GM12873 (cell line): ENCODE measurements around the gene CCL1.

Source experiments
- CTCF ChIP-seq: IDR thresholded peaks from 2 replicates; pipeline ENCODE4 v1.5.1; 2012; ENCODE audit warnings: low read depth, mild to moderate bottlenecking, moderate library complexity, low read length, control low read depth; ENCODE audit not compliant: insufficient read depth; ENCODE audit errors: missing control alignments

CCL1 gene

DNA sequence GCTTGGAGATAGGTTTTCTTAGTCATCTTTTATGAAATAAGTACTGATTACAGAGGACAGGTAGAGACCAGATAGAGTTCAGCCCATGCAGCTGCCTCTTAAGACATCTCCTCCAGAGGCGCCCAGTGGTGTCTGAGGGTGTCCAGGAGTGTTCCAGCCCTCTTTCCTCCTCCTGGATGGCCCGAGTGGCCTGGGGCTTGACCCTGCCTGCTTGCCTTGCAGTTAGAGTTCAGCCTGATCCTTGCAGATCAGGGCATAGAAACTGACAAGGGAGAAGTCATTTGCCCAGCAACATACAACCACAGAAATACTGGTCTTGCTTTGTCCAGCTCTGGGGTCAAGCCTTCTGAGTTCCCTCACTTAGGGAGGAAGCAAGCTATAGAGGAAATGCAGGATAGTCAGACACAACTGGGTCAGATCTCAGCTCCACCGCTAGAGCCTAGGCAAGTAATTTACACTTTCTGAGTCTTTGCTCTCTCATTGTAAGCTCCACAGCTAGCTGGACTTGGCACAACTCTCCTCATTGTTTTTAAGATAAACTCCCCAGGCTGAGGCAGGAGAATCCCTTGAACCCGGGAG lies 3.6 kb upstream of the CCL1 start:
- TF ChIP-seq CTCF = no peak

DNA sequence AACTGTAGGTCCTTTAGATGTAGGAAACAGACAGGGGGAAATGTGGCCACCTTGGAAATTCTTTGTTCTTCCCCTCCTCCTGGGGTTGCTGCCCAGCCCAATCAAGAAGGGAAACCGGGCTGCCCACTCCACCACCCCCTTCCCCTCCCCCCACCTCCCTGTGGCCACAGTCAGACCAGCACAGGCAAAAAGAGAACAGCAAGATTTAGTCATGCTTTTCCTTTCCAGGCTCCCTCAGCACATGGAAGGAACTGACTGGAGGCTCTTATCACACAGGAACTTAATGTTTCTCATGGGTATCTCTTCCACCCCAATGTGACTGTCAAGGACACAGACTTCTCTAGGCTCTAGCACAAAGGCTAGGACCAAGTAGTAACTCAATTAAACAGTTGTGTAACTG lies 3.0 kb upstream of the CCL1 start:
- no peak for TF ChIP-seq CTCF

DNA sequence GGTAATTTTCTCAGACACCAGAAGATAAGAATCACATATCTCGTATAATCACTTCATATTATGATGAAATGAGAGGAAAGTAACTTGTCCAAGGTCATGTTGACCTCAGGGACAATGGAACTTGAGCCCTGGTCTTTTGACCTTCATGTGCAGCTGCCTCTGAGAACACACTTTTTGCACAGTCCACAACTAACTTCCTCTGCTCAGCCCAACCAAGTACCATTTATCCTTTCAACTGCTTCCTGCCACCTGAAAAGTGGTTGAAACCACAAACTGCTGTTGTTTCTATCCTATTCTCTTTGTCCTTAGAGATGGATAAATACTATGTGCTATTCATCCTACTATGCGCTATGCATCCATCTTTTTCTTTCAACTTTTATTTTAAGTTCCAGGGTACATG lies 2.3 kb upstream of the CCL1 start:
- no peak for TF ChIP-seq CTCF

- TF ChIP-seq CTCF = no peak
These were observed 1.7 kb upstream of the CCL1 start for GRCh38 chr17:34364751-34365150.

DNA sequence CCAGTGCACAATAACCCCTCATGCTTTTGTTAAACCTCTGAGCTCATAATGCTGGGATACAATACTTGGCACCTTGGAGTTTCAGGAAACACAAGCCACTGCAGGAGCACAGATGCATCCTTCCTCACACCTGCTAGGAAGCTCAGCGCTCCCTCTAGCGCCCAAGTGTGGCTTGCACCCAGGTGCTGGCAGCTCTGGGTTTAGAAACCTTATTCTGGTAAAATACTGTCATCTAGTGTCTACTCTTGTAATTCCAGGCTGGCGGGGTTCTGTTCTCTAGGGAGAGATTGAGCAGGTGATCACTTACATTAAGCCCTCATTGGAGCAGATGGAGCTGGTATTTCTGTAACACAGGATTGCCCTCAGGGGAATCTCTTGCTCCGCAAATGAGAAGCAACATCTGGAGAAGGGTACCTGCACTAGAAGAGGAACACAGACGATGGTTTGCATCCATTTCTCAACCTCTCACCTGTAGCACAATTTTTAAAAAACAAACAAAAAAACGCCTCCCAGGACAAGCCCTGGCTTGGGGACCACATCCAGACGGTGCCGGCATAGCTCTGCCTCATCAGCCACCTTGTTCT lies 1.5 kb downstream of the CCL1 start:
- peak; percentile 99 for TF ChIP-seq CTCF

DNA sequence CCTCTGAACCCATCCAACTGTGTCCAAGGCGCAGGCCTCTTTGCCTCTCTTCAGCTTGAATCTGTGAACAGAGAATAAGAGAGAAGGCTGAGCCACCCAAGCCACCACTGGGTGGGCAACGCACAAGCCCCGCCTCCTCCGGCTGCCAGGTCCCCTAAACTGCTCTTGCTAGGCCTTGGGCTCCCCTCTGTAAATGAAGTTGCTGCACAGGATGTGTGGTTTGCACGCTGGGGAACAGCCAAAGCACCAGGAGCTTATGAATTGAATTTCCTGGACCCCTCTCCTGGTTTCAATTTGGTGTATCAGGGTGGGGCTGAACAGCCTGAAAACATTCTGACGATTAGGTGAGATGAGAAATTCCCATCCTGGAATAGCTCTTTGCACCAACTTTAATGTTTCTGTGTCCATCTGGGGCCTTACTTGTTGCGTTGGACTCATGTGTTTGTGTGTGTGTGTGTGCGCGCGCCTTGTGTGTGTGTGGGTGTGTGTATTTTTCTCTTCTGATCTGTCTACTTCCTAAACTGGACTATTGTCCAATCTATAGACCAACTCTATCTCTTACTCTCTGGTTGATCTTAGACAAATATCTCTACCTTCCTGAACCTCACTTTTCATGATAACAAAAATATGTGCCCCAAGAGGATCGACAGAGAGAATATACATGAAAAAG lies 2.3 kb downstream of the CCL1 start:
- TF ChIP-seq CTCF = no peak

DNA sequence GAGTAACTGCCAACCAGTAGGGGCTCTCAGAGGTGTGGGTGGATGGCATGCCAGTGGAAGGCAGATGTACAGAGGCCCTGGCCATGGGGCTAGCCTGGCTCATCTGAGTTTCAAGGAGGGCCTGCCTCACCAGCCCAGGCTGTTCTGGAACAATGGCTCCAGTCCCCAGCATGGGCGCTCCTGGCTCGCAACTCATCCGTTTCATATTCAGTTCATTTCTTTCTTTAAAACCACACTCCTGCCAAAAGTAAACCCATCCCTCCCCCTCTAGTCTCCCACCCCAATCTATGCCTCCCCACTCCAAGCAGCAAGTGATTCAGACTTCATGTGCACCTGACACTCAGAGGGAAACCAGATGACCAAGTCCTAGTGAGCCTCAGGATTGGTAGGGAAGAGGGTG lies 4.4 kb downstream of the CCL1 start:
- TF ChIP-seq CTCF = no peak
